ENCODE measurements around the gene MOGAT2.
A peak's percentile ranks its signal among the peaks of the same experiment; 100 is the strongest.

Gene MOGAT2

GRCh38 chr11:75716659-75717058 lies 979 bp upstream of the MOGAT2 start:
- Mint-ChIP-seq H3K4me1 (peaks cover 9% of the 10 kb centered on the region), H3K4me3 (no peak overlapping the region), H3K36me3 (ENCODE audit: low read depth) (no peaks in the 10 kb centered on the region), H3K9me3 (no peaks in the 10 kb centered on the region), H3K27ac (no peak overlapping the region), H3K27me3 (ENCODE audit: low read depth) (peaks cover 4% of the 10 kb centered on the region)
- no peak for TF ChIP-seq CTCF (IDR thresholded peaks at IDR 0.05; ENCODE audit: unreplicated experiment in 3 of 3)

GRCh38 chr11:75718419-75719339 lies 1.0 kb downstream of the MOGAT2 start:
- peaks cover 9% of the 10 kb centered on the region for H3K4me1 Mint-ChIP-seq
- TF ChIP-seq CTCF (IDR thresholded peaks at IDR 0.05; ENCODE audit: unreplicated experiment in 3 of 3) = no peak
- no peaks in the 10 kb centered on the region for H3K36me3 Mint-ChIP-seq (ENCODE audit: low read depth)
- no peak overlapping the region for H3K4me3 Mint-ChIP-seq
- peaks cover 4% of the 10 kb centered on the region for H3K27me3 Mint-ChIP-seq (ENCODE audit: low read depth)
- no peaks in the 10 kb centered on the region for H3K9me3 Mint-ChIP-seq
- H3K27ac Mint-ChIP-seq = peak overlapping the region in 2 of 3 experiments; percentile 7 to 8

GRCh38 chr11:75719340-75720239 lies 2.0 kb downstream of the MOGAT2 start:
- Mint-ChIP-seq H3K4me3 (no peak overlapping the region), H3K27ac (peak overlapping the region in 1 of 3 experiments; percentile 8)

GRCh38 chr11:75720639-75721038 lies 3.0 kb downstream of the MOGAT2 start:
- H3K9me3 Mint-ChIP-seq = no peaks in the 10 kb centered on the region

More at GRCh38 chr11:75719340-75720239, 2.0 kb downstream of the MOGAT2 start:
- Mint-ChIP-seq H3K4me1 (peaks cover 9% of the 10 kb centered on the region), H3K36me3 (ENCODE audit: low read depth) (no peaks in the 10 kb centered on the region), H3K27me3 (ENCODE audit: low read depth) (peaks cover 4% of the 10 kb centered on the region), H3K9me3 (no peaks in the 10 kb centered on the region)
- no peak for TF ChIP-seq CTCF (IDR thresholded peaks at IDR 0.05; ENCODE audit: unreplicated experiment in 3 of 3)

More at GRCh38 chr11:75720639-75721038, 3.0 kb downstream of the MOGAT2 start:
- Mint-ChIP-seq H3K4me3 (no peak overlapping the region), H3K36me3 (ENCODE audit: low read depth) (no peaks in the 10 kb centered on the region), H3K27ac (no peak overlapping the region), H3K4me1 (peaks cover 9% of the 10 kb centered on the region), H3K27me3 (ENCODE audit: low read depth) (peaks cover 4% of the 10 kb centered on the region)
- no peak for TF ChIP-seq CTCF (IDR thresholded peaks at IDR 0.05; ENCODE audit: unreplicated experiment in 3 of 3)
